KMS-11 (cell line): ENCODE data around the gene SLC4A2.

Experiments used
- H2AFZ ChIP-seq: fragments of 200-600 bp; sonication (generic); 2 replicates; pipeline ENCODE4 v1.6.1; 2016; ENCODE audit warnings: antibody characterized with exemption, mixed run types, low read depth
- H3K27ac ChIP-seq: fragments of 200-600 bp; sonication (generic); 2 replicates; pipeline ENCODE4 v1.6.1; 2016; ENCODE audit warnings: mild to moderate bottlenecking, mixed run types
- H3K27me3 ChIP-seq: fragments of 200-600 bp; sonication (generic); 2 replicates; pipeline ENCODE4 v1.6.1; 2017; ENCODE audit warnings: mild to moderate bottlenecking, low read depth, mixed run types, moderate library complexity; ENCODE audit not compliant: insufficient read depth
- H3K36me3 ChIP-seq: fragments of 200-600 bp; sonication (generic); 2 replicates; pipeline ENCODE4 v1.6.1; 2017; ENCODE audit warnings: mild to moderate bottlenecking, mixed run types; ENCODE audit not compliant: insufficient read depth
- H3K4me1 ChIP-seq: fragments of 200-600 bp; sonication (generic); 2 replicates; pipeline ENCODE4 v1.6.1; 2016; ENCODE audit warnings: mild to moderate bottlenecking, low read depth, mixed run types; ENCODE audit not compliant: poor library complexity, severe bottlenecking
- H3K4me2 ChIP-seq: fragments of 200-600 bp; sonication (generic); 2 replicates; pipeline ENCODE4 v1.7.0; 2016; ENCODE audit warnings: mild to moderate bottlenecking, mixed run types
- H3K4me3 ChIP-seq: fragments of 200-600 bp; sonication (generic); IDR thresholded peaks from 2 replicates; pipeline ENCODE4 v1.6.1; 2017; ENCODE audit warnings: low read depth, low read length, mixed read lengths; ENCODE audit not compliant: insufficient read depth
- H3K79me2 ChIP-seq: fragments of 200-600 bp; sonication (generic); 2 replicates; pipeline ENCODE4 v1.6.1; 2016; ENCODE audit warnings: low read depth, mixed run types; ENCODE audit not compliant: insufficient read depth
- H3K9ac ChIP-seq: fragments of 200-600 bp; sonication (generic); 2 replicates; pipeline ENCODE4 v1.6.1; 2016; ENCODE audit warnings: mild to moderate bottlenecking, mixed run types
- H4K20me1 ChIP-seq: fragments of 200-600 bp; sonication (generic); 2 replicates; pipeline ENCODE4 v1.6.1; 2016; ENCODE audit warnings: mild to moderate bottlenecking, mixed run types; ENCODE audit not compliant: insufficient read depth
- CTCF ChIP-seq: fragments of 200-600 bp; sonication (generic); conservative IDR thresholded peaks from 2 replicates; pipeline ENCODE4 v1.6.1; 2017; ENCODE audit warnings: low read depth, mild to moderate bottlenecking, antibody characterized with exemption, low read length, moderate library complexity, mixed read lengths

The SLC4A2 gene

GRCh38 chr7:151115836-151116418 is 56.5 kb downstream of the SLC4A2 start:
- Histone ChIP-seq H3K27ac (no peak overlapping the region), H3K9ac (no peak overlapping the region), H2AFZ (no peak overlapping the region), H3K36me3 (peaks cover 5% of the 10 kb centered on the region; the same call in 1 of the 2 replicates), H3K4me2 (no peak overlapping the region), H3K79me2 (peaks cover 23% of the 10 kb centered on the region; the same call in 1 of the 2 replicates), H4K20me1 (peaks cover 7% of the 10 kb centered on the region; the same call in 1 of the 2 replicates), H3K4me3 (no peak overlapping the region), H3K4me1 (peaks cover 4% of the 10 kb centered on the region), H3K27me3 (no peaks in the 10 kb centered on the region)
- TF ChIP-seq CTCF: no peak

GRCh38 chr7:151116603-151117440 is 57.4 kb downstream of the SLC4A2 start:
- Histone ChIP-seq H3K79me2 (peaks cover 16% of the 10 kb centered on the region; the same call in 1 of the 2 replicates), H3K4me2 (no peak overlapping the region), H3K4me3 (no peak overlapping the region), H3K4me1 (no peaks in the 10 kb centered on the region), H2AFZ (no peak overlapping the region), H3K27me3 (no peaks in the 10 kb centered on the region), H4K20me1 (peaks cover 2% of the 10 kb centered on the region; the same call in 1 of the 2 replicates), H3K36me3 (peaks cover 5% of the 10 kb centered on the region; the same call in 1 of the 2 replicates), H3K9ac (no peak overlapping the region), H3K27ac (no peak overlapping the region)
- TF ChIP-seq CTCF: no peak

GRCh38 chr7:151117565-151117964 is 58.2 kb downstream of the SLC4A2 start:
- peaks cover 5% of the 10 kb centered on the region; the same call in 1 of the 2 replicates for H3K36me3 ChIP-seq
- H4K20me1 ChIP-seq: no peaks in the 10 kb centered on the region; the same call in 1 of the 2 replicates
- no peak overlapping the region for H3K4me2 ChIP-seq
- TF ChIP-seq CTCF: no peak
- no peak overlapping the region for H3K9ac ChIP-seq
- H3K79me2 ChIP-seq: peaks cover 10% of the 10 kb centered on the region; the same call in 1 of the 2 replicates
- H3K4me3 ChIP-seq: no peak overlapping the region
- H3K4me1 ChIP-seq: no peaks in the 10 kb centered on the region
- no peaks in the 10 kb centered on the region for H3K27me3 ChIP-seq
- H3K27ac ChIP-seq: no peak overlapping the region
- H2AFZ ChIP-seq: no peak overlapping the region

GRCh38 chr7:151118108-151119054 is 59.0 kb downstream of the SLC4A2 start:
- H3K27ac ChIP-seq: no peak overlapping the region
- no peaks in the 10 kb centered on the region for H3K27me3 ChIP-seq
- H3K4me1 ChIP-seq: no peaks in the 10 kb centered on the region
- no peak overlapping the region for H2AFZ ChIP-seq
- no peak overlapping the region for H3K4me3 ChIP-seq
- H3K9ac ChIP-seq: no peak overlapping the region
- no peaks in the 10 kb centered on the region for H4K20me1 ChIP-seq
- no peak overlapping the region for H3K4me2 ChIP-seq
- H3K79me2 ChIP-seq: peaks cover 1% of the 10 kb centered on the region; the same call in 1 of the 2 replicates
- H3K36me3 ChIP-seq: peaks cover 5% of the 10 kb centered on the region; the same call in 1 of the 2 replicates
- no peak for TF ChIP-seq CTCF
